Measurements from ENCODE around the gene PDK4. TPM values are rescaled to one million over a fixed set of nuclear protein-coding genes. Genes with fewer than 3 reads are reported as not detected.
"Not testable (repeated sequence)": the region's sequence is repeated elsewhere in the genome, so short reads cannot be mapped to it uniquely, and the experiment has no call there.

PDK4 gene
- total RNA-seq, 1 donor from 2014 or later, result 53.1 TPM

GRCh38 chr7:95578299-95578855 lies 17.9 kb downstream of the PDK4 start:
- no peak for DNase-seq (ENCODE audit: low read depth in 2 of 2)

- DNase-seq (ENCODE audit: low read depth in 2 of 2), result no peak
These were observed 19.2 kb downstream of the PDK4 start for GRCh38 chr7:95577137-95577536.

- no peak for DNase-seq (ENCODE audit: low read depth in 2 of 2)
These were observed 26.6 kb downstream of the PDK4 start for GRCh38 chr7:95569720-95570119.

- DNase-seq (ENCODE audit: low read depth in 2 of 2), result no peak
These were observed 35.6 kb downstream of the PDK4 start for GRCh38 chr7:95560674-95561073.

GRCh38 chr7:95558864-95559263 lies 37.5 kb downstream of the PDK4 start:
- no peak for DNase-seq (ENCODE audit: low read depth in 2 of 2)

- no peak for DNase-seq (ENCODE audit: low read depth in 2 of 2)
These were observed 39.5 kb downstream of the PDK4 start for GRCh38 chr7:95556777-95557176.

GRCh38 chr7:95553939-95554338 lies 42.4 kb downstream of the PDK4 start:
- DNase-seq (ENCODE audit: low read depth in 2 of 2), result no peak

GRCh38 chr7:95552010-95552926 lies 44.0 kb downstream of the PDK4 start:
- DNase-seq (ENCODE audit: low read depth in 2 of 2), result not testable (repeated sequence)

GRCh38 chr7:95550546-95550945 lies 45.8 kb downstream of the PDK4 start:
- no peak for DNase-seq (ENCODE audit: low read depth in 2 of 2)

GRCh38 chr7:95549818-95550529 lies 46.3 kb downstream of the PDK4 start:
- peak in 1 of 2 donors; percentile 94 for DNase-seq (ENCODE audit: low read depth in 2 of 2)

GRCh38 chr7:95547361-95548348 lies 48.7 kb downstream of the PDK4 start:
- no peak for DNase-seq (ENCODE audit: low read depth in 2 of 2)

GRCh38 chr7:95546647-95547046 lies 49.7 kb downstream of the PDK4 start:
- no peak for DNase-seq (ENCODE audit: low read depth in 2 of 2)

- no peak for DNase-seq (ENCODE audit: low read depth in 2 of 2)
These were observed 50.6 kb downstream of the PDK4 start for GRCh38 chr7:95545673-95546072.

GRCh38 chr7:95545007-95545615 lies 51.2 kb downstream of the PDK4 start:
- peak; percentile 30 to 75 for DNase-seq (ENCODE audit: low read depth in 2 of 2)

- DNase-seq (ENCODE audit: low read depth in 2 of 2), result no peak
These were observed 52.1 kb downstream of the PDK4 start for GRCh38 chr7:95544171-95544570.

- no peak for DNase-seq (ENCODE audit: low read depth in 2 of 2)
These were observed 53.0 kb downstream of the PDK4 start for GRCh38 chr7:95543312-95543711.

GRCh38 chr7:95540366-95540765 lies 56.0 kb downstream of the PDK4 start:
- no peak for DNase-seq (ENCODE audit: low read depth in 2 of 2)

GRCh38 chr7:95539426-95539825 lies 56.9 kb downstream of the PDK4 start:
- DNase-seq (ENCODE audit: low read depth in 2 of 2), result no peak

GRCh38 chr7:95537468-95537867 lies 58.8 kb downstream of the PDK4 start:
- DNase-seq (ENCODE audit: low read depth in 2 of 2), result no peak

- no peak for DNase-seq (ENCODE audit: low read depth in 2 of 2)
These were observed 59.5 kb downstream of the PDK4 start for GRCh38 chr7:95536656-95537311.

All from dermis microvascular lymphatic vessel endothelial cell (primary cell).